Uterus (tissue), 2 donors: ENCODE measurements around the gene KCNC3.

ENCODE experiments used
- CTCF ChIP-seq, 4 experiments: fragments of 200-600 bp in 2 of 4; fragments of 450-650 bp in 2 of 4; sonication (generic) in 2 of 4; IDR thresholded peaks; one replicate each; pipeline ENCODE4 v1.5.1; 2016 to 2019; ENCODE audit warnings: antibody characterized with exemption in 4 of 4, mild to moderate bottlenecking in 2 of 4, moderate library complexity in 1 of 4
- POLR2A ChIP-seq, 2 donors: fragments of 450-650 bp; IDR thresholded peaks; one replicate each; pipeline ENCODE4 v1.6.1; 2016; ENCODE audit warnings: antibody characterized with exemption in 2 of 2, mild to moderate bottlenecking in 1 of 2, moderate library complexity in 1 of 2

- TF ChIP-seq CTCF (IDR thresholded peaks at IDR 0.05) (no peak), POLR2A (IDR thresholded peaks at IDR 0.05) (no peak)
Observed at GRCh38 chr19:50301607-50301971, 27.6 kb downstream of the KCNC3 start.
